Activated CD8-positive, alpha-beta T cell treated with anti-CD3 and anti-CD28 coated beads for 36 hours (primary cell): ENCODE measurements around the gene ECHDC3. TPM values are rescaled to one million over a fixed set of nuclear protein-coding genes. Genes with fewer than 3 reads are reported as not detected.

Source experiments
- ATAC-seq: fragments of 200-7000 bp; cut with Tn5 transposase; one replicate; pipeline ENCODE4 v1.10.0; 2021; ENCODE audit warnings: mild to moderate bottlenecking, moderate library complexity
- CTCF ChIA-PET: fragments of 350-600 bp; sonication (Branson Sonifier 250); formaldehyde crosslinking; loops from one replicate; lab custom pipeline; 2021; ENCODE audit warnings: antibody characterized with exemption; lab: Charles Lee
- POLR2A ChIA-PET: fragments of 350-600 bp; sonication (Branson Sonifier 250); formaldehyde crosslinking; loops from one replicate; lab custom pipeline; 2021; ENCODE audit warnings: antibody characterized with exemption; lab: Charles Lee
- DNase-seq: peaks from one replicate; pipeline ENCODE4 v3.0.0-alpha.2; 2020
- H3K27ac Mint-ChIP-seq: one replicate; pipeline ENCODE4 v1.8.0; 2021; ENCODE audit warnings: mild to moderate bottlenecking, mixed read lengths
- H3K27me3 Mint-ChIP-seq: one replicate; pipeline ENCODE4 v1.8.0; 2021; ENCODE audit warnings: mixed read lengths
- H3K36me3 Mint-ChIP-seq: one replicate; pipeline ENCODE4 v1.8.0; 2021; ENCODE audit warnings: low read depth, mixed read lengths
- H3K4me1 Mint-ChIP-seq: one replicate; pipeline ENCODE4 v1.8.0; 2021; ENCODE audit warnings: low read depth, mixed read lengths
- H3K4me3 Mint-ChIP-seq: one replicate; pipeline ENCODE4 v1.8.0; 2021; ENCODE audit warnings: mild to moderate bottlenecking, moderate library complexity, mixed read lengths
- H3K9me3 Mint-ChIP-seq: one replicate; pipeline ENCODE4 v1.8.0; 2021; ENCODE audit warnings: mixed read lengths
- intact Hi-C: fragments of 100-400 bp; cut with micrococcal nuclease; formaldehyde crosslinking; loops from one replicate; pipeline ENCODE4 v1.10.0; 2022
- total RNA-seq, 2 experiments: library from RNA; stranded (reverse); gene quantifications; one replicate each; pipeline ENCODE4 v1.2.3, GENCODE V29; 2021
- TF ChIP-seq, protein P1 (sequence below): fragments of 200-600 bp; IDR thresholded peaks from one replicate; pipeline ENCODE4 v1.8.0; 2022; ENCODE audit warnings: antibody characterized with exemption, mild to moderate bottlenecking

The ECHDC3 gene
- total RNA-seq, 2 experiments from 2014 or later, result 1.1 to 1.7 TPM

DNA sequence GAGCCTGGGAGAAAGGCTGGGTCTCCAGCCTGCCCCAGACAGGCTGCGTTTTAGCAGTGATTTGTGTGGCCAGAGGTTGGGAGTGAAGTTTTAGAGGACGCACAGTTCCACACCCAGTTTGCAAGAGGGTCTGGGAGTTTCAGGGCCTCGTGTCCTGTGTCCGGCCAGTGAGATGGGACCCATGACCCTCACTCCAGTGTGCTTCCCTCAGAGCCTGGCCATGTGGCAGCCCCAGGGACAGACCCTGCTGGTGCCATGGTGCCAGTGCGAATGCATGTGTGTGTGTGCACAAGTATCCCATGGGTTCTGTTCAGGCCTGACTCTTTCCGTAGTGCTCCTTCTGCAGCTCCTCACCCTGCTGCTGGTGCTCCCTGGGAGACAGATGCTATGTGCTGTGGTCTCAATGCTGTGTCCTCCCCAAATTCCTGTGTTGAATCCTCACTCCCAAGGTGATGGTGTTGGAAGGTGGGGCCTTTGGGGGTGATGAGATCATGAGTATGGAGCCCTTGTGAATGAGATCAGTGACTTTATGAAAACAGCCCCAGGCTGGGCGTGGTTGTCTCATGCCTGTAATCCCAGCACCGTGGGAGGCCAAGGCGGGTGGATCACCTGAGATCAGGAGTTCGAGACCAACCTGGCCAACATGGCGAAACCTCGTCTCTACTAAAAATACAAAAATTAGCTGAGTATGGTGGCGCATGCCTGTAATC is 16.5 kb downstream of the ECHDC3 start:
- POLR2A ChIA-PET, result interaction anchor here (1.0 kb wide), 2 partner anchors 12 to 241 kb away, joined by 3 read pairs; no protein-coding TSS in a partner anchor
- Mint-ChIP-seq H3K36me3 (no peaks in the 10 kb centered on the region), H3K4me3 (no peak overlapping the region), H3K27ac (no peak overlapping the region), H3K27me3 (no peaks in the 10 kb centered on the region), H3K9me3 (no peaks in the 10 kb centered on the region), H3K4me1 (peaks cover 4% of the 10 kb centered on the region)
- TF ChIP-seq, protein P1, sequence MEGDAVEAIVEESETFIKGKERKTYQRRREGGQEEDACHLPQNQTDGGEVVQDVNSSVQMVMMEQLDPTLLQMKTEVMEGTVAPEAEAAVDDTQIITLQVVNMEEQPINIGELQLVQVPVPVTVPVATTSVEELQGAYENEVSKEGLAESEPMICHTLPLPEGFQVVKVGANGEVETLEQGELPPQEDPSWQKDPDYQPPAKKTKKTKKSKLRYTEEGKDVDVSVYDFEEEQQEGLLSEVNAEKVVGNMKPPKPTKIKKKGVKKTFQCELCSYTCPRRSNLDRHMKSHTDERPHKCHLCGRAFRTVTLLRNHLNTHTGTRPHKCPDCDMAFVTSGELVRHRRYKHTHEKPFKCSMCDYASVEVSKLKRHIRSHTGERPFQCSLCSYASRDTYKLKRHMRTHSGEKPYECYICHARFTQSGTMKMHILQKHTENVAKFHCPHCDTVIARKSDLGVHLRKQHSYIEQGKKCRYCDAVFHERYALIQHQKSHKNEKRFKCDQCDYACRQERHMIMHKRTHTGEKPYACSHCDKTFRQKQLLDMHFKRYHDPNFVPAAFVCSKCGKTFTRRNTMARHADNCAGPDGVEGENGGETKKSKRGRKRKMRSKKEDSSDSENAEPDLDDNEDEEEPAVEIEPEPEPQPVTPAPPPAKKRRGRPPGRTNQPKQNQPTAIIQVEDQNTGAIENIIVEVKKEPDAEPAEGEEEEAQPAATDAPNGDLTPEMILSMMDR, result no peak
- DNase-seq (no peak), ATAC-seq (no peak)
- intact Hi-C loops, result loop anchor here (1.0 to 2.0 kb wide), 2 partner anchors 60 to 243 kb away; no protein-coding TSS in a partner anchor
- CTCF ChIA-PET, result interaction anchor here (0.7 to 7.6 kb wide), 26 partner anchors 9 to 263 kb away, joined by 3 to 137 read pairs (median 6); no protein-coding TSS in a partner anchor

DNA sequence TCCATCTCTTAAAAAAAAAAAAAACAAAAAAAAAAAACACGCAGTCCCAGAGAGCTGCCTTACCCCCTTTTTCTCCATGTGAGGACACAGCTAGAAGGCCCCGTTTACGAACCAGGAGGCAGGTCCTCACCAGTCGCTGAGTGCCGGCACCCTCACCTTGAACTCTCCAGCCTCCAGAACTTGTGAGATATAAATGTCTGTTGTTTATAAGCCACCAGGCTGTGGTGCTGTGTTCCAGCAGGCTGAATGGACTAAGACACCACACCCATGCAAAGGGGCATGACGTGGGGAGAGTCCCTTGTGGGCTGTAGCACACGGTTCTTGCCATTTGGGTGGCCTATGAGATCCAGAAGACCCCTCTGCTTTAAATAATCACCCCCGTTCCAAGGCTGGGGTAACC is 17.2 kb downstream of the ECHDC3 start:
- intact Hi-C loops, result loop anchor here (2.0 kb wide), 1 partner anchor 61 kb away; no protein-coding TSS in a partner anchor
- peaks cover 4% of the 10 kb centered on the region for H3K4me1 Mint-ChIP-seq

DNA sequence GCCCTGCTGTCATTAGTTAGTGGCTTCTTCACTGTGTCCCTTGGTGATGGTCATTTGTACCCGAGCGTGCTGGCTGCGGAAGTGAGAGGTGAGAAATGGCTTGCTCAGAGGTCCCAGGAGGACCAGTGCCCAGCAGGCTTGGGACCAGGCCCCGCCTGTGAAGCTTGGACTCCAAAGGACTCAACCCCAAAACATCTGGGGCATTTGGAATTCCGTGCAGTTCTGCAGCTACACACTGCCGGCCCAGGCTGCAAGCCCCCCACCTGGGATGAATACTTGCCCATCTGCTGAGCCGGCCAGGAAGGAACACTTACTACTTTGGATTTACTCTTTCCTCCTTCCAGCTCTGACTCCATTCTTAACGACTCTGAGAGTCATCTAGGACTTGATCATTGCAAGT is 18.0 kb downstream of the ECHDC3 start:
- ChIA-PET POLR2A (interaction anchor here (0.7 kb wide), 1 partner anchor 13 kb away, joined by 3 read pairs; no protein-coding TSS in a partner anchor), CTCF (interaction anchor here (2.1 to 7.6 kb wide), 2 partner anchors 23 to 247 kb away, joined by 6 to 137 read pairs; no protein-coding TSS in a partner anchor)
- DNase-seq, result no peak
- intact Hi-C loops, result no loop called here
- ATAC-seq, result no peak
- H3K27ac Mint-ChIP-seq, result no peak overlapping the region
- no peaks in the 10 kb centered on the region for H3K27me3 Mint-ChIP-seq
- H3K4me1 Mint-ChIP-seq, result peaks cover 4% of the 10 kb centered on the region
- H3K4me3 Mint-ChIP-seq, result no peak overlapping the region
- no peaks in the 10 kb centered on the region for H3K9me3 Mint-ChIP-seq
- TF ChIP-seq, protein P1, result no peak
- H3K36me3 Mint-ChIP-seq, result no peaks in the 10 kb centered on the region

More for the DNA sequence above, 17.2 kb downstream of the ECHDC3 start:
- Mint-ChIP-seq H3K4me3 (no peak overlapping the region), H3K36me3 (no peaks in the 10 kb centered on the region), H3K27me3 (no peaks in the 10 kb centered on the region), H3K27ac (no peak overlapping the region), H3K9me3 (no peaks in the 10 kb centered on the region)
- POLR2A ChIA-PET, result interaction anchor here (1.0 kb wide), 1 partner anchor 12 kb away, joined by 3 read pairs; no protein-coding TSS in a partner anchor
- CTCF ChIA-PET, result interaction anchor here (1.0 to 7.6 kb wide), 7 partner anchors 13 to 263 kb away, joined by 3 to 137 read pairs (median 4); no protein-coding TSS in a partner anchor
- ATAC-seq, result no peak
- no peak for DNase-seq
- TF ChIP-seq, protein P1, result no peak

DNA sequence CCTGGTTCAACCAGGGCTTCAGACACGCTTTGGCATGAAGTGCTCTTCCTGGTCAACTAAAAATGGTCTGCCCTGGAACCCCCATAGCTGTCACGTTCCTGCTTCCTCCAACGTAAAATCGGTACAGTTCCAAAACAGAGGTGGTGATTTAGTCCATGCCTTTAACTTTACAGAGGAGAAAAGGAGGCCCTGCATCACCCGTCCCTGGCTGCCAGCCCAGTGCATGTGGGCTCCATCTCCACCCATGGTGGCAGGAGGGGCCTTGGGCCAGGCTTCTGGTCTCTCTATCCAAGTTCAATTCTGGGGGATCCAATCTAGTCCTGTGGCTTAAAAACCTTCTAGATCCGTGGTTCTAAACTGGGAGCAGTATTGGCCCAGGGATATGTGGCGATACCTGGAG is 18.7 kb downstream of the ECHDC3 start:
- H3K9me3 Mint-ChIP-seq, result no peaks in the 10 kb centered on the region
- intact Hi-C loops, result no loop called here
- CTCF ChIA-PET, result interaction anchor here (2.1 to 7.6 kb wide), 2 partner anchors 22 to 247 kb away, joined by 6 to 137 read pairs; no protein-coding TSS in a partner anchor
- TF ChIP-seq, protein P1, result no peak
- DNase-seq (no peak), ATAC-seq (no peak)
- no peak overlapping the region for H3K4me3 Mint-ChIP-seq
- no peaks in the 10 kb centered on the region for H3K27me3 Mint-ChIP-seq
- H3K4me1 Mint-ChIP-seq, result peaks cover 4% of the 10 kb centered on the region
- H3K36me3 Mint-ChIP-seq, result no peaks in the 10 kb centered on the region
- H3K27ac Mint-ChIP-seq, result no peak overlapping the region
- POLR2A ChIA-PET, result interaction anchor here (0.7 kb wide), 1 partner anchor 13 kb away, joined by 3 read pairs; no protein-coding TSS in a partner anchor
